HG02943 (cell line): ENCODE measurements around the gene PTPRH.
"Not testable (repeated sequence)": the region's sequence is repeated elsewhere in the genome, so short reads cannot be mapped to it uniquely, and the experiment has no call there.

Experiments used
- ATAC-seq: cut with Tn5 transposase; IDR thresholded peaks from one replicate; pipeline ENCODE4 v1.9.1; 2021; ENCODE audit warnings: mild to moderate bottlenecking, low read depth, moderate library complexity; ENCODE audit not compliant: unreplicated experiment

The PTPRH gene

DNA sequence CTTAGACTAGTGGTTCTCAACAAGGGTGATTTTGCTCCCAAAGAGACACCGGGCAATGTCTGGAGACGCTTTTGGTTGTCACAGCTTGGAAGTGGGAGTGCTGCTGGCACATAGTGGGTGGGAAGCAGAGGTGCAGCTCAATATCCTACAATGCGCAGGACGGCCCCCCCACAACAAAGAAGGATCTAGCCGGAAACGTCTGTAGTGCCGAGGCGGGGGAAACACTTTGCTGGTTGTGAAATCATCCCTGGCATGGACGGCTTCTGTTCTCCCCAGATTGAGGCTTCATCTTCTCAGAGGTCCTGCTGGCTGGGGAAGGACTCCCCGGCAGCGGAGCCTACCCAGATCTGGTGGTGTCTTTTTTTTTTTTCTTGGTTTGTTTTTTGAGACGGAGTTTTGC lies 15.8 kb downstream of the PTPRH start:
- ATAC-seq, result no peak

- no peak for ATAC-seq
Measured at GRCh38 chr19:55189403-55189835, 19.9 kb downstream of the PTPRH start.

GRCh38 chr19:55188625-55189024 lies 20.7 kb downstream of the PTPRH start:
- ATAC-seq, result no peak

GRCh38 chr19:55186080-55186479 lies 23.2 kb downstream of the PTPRH start:
- ATAC-seq, result no peak

- ATAC-seq, result no peak
Measured at GRCh38 chr19:55181740-55182139, 27.6 kb downstream of the PTPRH start.

DNA sequence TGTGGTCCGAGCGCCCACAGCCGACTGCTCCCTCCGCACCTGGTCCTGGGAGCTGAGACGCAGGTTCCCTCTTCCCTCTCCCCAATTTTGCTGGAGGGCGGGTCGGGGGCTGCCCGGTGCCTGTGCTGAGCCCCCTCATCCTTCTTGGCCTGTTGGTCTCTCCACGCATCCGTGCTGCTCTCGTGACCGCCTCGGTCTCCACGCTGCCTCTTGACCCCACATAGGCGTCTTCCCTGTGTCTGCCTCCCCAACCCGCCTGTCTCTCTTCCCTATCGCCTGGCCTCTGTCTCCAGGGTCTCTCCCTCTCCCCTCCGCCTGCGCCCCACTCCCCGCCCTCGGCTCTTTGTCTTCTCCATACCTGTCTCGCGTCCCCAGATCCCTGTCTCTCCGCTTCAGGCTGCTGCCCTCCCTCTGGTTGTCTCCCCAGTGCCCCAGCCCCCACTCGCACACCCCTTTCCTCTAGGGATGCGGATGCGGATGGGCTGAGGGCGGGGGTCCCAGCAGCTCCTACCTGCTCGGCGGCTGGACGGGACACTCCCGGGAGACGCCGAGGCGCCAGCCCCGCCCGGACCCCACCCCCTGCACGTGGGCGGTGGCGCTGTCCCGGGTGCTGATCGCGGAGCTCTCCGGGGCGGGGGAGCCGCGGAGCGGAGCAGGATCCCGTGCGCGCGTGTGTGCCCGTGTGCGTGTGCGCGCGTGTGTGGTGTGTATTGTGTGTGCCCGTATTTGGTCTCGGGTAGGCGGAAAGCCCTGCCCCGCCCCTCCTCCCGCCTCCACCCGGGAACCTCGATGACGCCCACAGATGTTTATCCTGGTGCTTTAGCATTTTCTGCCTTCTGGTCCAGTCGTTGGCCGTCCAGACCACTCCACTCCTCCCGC lies 29.5 kb downstream of the PTPRH start, which contains the start of gene SYT5:
SYT5 (minus strand) TSS at position 684 of the 879 bp plus-strand sequence. CDS start 1,248 bp downstream, outside the sequence.
- ATAC-seq, result peak; percentile 10

GRCh38 chr19:55178781-55179599 lies 30.3 kb downstream of the PTPRH start:
- peak; percentile 69 for ATAC-seq

DNA sequence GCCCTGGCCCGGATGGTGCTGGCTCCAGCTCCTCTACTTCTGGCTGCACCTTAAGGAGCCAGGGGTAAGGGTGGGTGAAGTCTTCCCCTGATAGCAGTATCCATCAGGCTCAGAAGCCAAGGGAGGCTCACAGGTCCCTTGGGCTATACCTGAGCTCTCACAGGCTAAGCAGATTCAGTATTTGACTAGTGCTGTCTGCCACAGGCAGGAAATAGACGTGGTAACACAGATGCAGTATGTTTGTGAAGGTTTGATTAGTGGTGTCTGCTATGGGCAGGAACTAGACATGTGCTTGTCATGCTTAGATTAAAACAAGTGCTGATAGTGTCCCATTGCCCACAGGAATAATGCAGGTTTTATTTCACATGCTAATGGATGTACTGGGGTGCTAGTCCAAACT lies 33.2 kb downstream of the PTPRH start:
- no peak for ATAC-seq

GRCh38 chr19:55175117-55175867 lies 34.0 kb downstream of the PTPRH start:
- ATAC-seq, result no peak

DNA sequence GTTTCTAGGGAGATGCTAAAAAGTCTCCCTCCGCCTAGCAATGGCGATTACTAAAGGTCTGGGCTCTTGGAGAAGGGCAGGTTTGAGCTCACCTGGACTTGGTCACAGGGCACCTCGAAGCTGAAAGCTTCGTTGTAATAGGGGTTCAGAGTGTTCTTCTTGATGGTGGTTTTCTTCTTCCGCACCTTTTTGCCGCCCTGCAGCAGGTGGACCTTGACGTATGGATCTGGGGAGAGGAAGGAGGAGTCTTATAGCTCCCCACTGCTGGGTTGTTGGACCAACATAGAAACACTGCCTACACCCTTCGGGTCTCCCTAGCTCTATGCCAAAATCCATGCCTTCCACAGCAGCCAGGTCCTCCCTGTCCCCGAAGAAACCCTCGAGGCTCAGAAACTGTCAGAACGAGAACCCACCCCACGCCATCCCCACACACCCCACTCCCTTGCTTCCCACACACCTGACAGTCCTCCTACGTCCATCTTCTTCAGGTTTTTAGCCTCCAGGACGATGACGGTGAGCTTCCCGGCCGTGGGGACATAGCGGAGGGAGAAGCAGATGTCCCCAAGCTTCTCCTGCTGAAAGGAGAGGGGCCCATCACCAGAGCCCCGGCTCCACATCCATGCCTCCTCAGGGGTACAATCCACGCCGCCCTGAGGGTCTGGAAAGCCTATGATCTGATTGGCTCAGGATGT lies 34.7 kb downstream of the PTPRH start:
- ATAC-seq, result no peak

DNA sequence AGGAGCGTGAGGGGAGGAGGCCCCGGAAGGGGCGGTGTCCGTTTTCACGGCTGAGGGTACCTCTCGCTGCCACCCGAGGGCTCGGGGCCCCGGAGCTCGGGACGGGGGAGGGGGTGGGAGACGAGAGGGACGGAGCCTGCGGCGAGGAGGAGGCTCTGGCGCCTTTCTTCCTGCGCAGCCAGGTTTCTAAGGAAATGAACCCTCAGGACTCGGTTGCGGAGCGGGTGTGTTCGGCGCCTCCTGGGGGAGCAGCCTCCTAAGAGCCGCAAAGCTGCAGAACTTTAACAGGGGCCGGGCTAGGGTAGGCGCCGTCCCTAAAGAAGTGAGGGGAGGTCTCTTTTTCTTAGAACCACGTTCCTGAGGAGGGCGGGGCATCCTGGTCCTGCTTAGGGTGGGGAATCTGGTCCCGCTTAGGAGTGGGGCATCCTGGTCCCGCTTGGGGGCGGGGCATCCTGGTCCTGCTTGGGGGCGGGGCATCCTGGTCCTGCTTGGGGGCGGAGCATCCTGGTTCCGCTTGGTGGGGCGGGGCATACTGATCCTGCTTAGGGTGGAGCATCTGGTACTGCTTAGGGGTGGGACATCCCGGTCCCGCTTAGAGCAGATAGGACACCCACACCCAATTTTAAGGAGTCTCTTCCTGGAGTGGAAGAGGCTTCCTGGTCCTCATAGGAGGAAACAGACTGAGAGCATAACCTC lies 35.4 kb downstream of the PTPRH start:
- no peak for ATAC-seq

DNA sequence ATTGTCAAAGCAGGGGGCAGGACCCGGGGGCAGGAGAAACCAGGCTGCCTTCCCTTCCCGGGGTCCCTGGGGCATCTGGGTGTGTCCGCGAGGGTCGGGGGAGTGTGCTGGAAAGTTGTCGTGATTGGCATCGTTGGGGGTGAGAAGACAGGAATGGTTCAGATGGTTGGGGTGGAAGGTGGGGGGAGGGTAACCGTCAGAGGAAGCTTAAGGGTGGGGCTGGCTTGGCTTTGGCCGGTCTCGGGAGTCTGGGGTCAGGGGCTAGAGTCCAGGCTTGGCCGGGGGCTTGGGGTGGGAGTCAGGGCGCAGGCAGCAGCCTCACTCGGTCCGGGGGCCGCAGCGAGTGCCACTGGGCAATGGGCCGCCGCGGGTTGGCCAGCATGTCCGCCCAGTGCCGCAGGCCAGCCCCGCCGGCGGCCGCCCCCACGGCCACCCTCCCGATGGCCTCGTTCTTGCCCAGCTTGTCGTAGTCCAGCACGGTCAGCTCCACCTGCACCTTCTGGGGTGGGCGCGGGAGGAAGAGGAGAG lies 36.1 kb downstream of the PTPRH start:
- ATAC-seq, result no peak

DNA sequence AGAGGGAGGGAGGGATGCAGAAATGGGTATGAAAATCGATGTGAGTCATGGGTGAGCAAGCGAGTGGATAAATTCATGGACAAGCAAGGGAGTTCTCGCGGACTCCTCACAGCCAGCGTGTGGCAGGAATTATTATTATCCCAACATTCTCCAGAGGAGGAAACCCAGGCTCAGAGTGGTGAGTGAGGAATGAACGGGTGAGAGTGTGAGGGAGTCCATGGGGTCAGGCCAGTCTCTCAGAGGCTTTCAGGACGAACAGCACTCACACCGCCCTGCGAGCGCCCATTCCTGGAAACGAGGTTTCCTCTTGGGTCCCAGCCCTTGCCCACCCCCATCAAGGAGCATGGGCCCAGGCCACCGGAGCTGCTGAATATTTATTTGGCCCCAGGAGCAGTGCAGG lies 36.6 kb downstream of the PTPRH start:
- ATAC-seq, result no peak

GRCh38 chr19:55172318-55172717 lies 37.0 kb downstream of the PTPRH start:
- ATAC-seq, result not testable (repeated sequence)

GRCh38 chr19:55171440-55171839 lies 37.9 kb downstream of the PTPRH start:
- ATAC-seq, result no peak

DNA sequence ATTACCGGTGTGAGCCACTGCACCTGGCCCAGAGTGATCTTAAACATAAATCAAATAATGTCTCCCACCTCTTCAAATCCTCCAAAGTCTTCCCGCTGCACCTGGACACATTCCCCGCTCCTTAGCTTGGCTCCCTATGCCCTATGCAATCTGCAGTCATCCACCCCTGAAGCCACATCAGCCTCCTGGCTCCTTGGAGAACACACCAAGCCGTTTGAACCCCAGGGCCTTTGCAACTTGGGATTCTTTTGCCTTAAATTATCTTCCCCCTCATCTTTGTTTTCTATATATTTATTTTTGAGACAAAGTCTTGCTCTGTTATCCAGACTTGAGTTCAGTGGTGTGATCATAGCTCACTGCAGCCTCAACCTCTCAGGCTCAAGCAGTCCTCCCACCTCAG lies 40.2 kb downstream of the PTPRH start:
- ATAC-seq, result no peak

DNA sequence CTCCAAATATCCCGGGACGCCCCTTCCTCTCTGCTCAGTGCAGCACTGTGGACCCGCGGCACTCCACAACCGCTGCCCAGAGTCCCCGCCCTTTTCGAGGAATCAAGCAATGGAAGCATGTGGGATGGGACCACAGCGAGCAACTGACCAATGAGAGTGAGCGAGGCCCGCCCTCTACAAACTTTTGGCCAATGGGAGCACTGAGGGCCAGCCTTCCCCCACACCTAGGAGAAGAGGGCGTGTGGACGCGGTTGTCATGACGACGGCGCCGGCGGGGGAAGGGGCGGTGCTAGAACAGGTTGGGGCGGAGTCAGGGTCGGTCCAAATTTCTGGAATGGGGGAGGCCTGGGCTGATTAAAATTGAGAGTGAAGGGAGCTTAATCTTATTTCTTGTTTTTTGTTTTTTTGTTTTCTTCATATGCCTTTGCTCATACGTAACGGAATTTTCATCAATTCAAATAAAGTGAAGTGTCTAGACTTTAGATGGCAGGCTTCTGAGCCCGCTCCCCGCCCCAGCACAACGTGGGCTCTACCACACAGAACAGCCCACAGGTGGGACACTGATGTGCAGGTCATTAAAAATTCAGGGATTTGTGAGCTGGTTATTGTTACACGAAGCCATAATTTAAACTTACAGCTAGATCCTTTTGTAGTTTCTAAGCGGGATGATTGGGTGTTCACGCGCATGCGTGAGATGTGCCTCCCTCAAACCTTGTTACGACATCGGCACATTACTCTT lies 42.6 kb downstream of the PTPRH start, which contains the start of gene DNAAF3:
DNAAF3 (minus strand) TSS at position 84 of the 739 bp plus-strand sequence. CDS start 200 bp downstream, outside the sequence.
- ATAC-seq, result peak; percentile 76

DNA sequence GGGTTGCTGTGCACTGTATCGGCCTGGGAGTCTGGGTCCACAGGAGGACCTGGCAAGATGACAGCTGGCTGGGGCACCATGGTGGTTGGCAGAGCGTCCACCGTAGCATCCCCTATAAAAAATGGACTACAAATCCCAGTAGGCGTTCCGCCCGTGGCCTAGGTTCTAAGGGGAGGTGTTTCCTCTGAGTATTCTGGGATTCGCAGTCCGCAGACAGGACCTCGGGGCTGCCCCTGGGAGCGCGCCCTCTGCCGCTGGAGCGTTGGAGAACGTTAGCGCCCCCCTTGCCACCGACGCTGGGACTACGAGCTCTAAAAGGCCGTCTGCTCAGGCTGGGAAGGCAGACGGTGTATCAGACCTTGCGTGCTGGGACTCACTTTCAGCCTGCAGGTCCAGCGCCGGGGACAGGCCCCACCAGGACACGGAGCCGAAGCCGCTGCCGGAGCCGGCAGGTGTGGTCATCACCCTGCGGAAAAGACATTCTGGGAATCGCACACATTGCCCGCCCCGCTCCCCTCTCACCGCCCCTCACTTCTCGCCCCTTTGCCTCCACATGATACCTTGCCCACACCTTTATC lies 43.3 kb downstream of the PTPRH start:
- ATAC-seq, result no peak
